GM20000 (cell line): Measurements from ENCODE around the gene PCDH12.

Experiments used
- DNase-seq: peaks from one replicate; pipeline ENCODE4 v3.0.0; 2012; ENCODE audit warnings: low spot score
- TF ChIP-seq, protein P1 (sequence below): IDR thresholded peaks from 2 replicates; pipeline ENCODE4 v1.5.1; 2012; ENCODE audit warnings: mild to moderate bottlenecking, control low read depth; ENCODE audit errors: extremely low read depth, missing control alignments

The PCDH12 gene

GRCh38 chr5:141957367-141957996 lies 520 bp downstream of the PCDH12 start:
- DNase-seq = peak; percentile 1
- TF ChIP-seq, protein P1, sequence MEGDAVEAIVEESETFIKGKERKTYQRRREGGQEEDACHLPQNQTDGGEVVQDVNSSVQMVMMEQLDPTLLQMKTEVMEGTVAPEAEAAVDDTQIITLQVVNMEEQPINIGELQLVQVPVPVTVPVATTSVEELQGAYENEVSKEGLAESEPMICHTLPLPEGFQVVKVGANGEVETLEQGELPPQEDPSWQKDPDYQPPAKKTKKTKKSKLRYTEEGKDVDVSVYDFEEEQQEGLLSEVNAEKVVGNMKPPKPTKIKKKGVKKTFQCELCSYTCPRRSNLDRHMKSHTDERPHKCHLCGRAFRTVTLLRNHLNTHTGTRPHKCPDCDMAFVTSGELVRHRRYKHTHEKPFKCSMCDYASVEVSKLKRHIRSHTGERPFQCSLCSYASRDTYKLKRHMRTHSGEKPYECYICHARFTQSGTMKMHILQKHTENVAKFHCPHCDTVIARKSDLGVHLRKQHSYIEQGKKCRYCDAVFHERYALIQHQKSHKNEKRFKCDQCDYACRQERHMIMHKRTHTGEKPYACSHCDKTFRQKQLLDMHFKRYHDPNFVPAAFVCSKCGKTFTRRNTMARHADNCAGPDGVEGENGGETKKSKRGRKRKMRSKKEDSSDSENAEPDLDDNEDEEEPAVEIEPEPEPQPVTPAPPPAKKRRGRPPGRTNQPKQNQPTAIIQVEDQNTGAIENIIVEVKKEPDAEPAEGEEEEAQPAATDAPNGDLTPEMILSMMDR = no peak

- DNase-seq = no peak
- TF ChIP-seq, protein P1 = no peak
Measured at GRCh38 chr5:141954194-141954593, 3.8 kb downstream of the PCDH12 start.

DNA sequence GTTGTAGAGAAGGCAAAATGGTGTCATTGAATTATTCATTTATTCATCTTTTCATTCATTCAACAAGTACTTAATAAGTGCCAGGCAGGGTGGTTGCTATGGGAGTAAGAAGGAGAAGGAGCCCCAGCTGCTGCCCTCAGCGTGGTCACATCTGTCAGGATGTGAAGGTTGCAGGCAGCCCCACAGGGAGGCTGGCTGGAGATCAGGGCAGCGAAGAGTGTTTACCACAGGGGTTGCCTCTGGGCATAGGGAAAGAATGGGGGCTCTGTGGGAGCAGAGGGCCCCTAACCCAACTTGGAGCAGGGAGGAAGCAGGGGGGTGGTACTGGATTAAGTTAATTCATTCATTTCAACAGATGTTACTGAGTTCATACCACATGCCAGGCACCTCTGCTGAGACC lies 6.0 kb downstream of the PCDH12 start:
- DNase-seq = no peak
- TF ChIP-seq, protein P1 = no peak

DNA sequence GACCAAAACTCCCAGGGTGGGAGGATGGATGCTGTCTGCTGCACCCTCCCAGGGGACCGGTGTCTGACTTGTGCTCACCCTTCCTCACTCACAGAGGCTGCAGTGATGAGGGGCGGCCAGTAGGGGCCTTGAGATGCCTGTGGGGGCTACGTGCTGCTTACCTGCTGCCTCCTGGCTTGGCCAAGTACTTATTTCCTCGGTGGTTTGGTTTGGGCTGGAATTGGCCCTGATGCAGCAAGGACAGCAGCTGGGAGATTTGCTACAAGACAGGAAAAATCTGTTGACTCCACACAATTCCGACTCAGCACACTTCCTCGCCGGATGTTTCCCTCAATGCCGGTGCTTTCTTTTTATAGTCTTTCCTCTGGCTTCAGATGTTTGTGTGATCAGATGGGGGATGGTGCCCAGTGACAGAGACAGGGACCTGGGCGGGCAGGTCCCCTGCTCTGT lies 6.6 kb downstream of the PCDH12 start:
- peak; percentile 73 for DNase-seq
- TF ChIP-seq, protein P1 = peak; percentile 18

GRCh38 chr5:141950207-141951005 lies 7.6 kb downstream of the PCDH12 start:
- DNase-seq = no peak
- TF ChIP-seq, protein P1 = no peak

GRCh38 chr5:141949511-141949910 lies 8.5 kb downstream of the PCDH12 start:
- TF ChIP-seq, protein P1 = no peak

GRCh38 chr5:141948812-141949211 lies 9.2 kb downstream of the PCDH12 start:
- no peak for DNase-seq
- TF ChIP-seq, protein P1 = no peak

More at GRCh38 chr5:141949511-141949910, 8.5 kb downstream of the PCDH12 start:
- no peak for DNase-seq
